HPDE6-E6E7 (cell line): Measurements from ENCODE around the gene MT2A.

Experiments used
- DNase-seq: peaks from one replicate; pipeline ENCODE4 v3.0.0; 2011; ENCODE audit warnings: missing footprints; ENCODE audit errors: extremely low spot score

Gene MT2A

DNA sequence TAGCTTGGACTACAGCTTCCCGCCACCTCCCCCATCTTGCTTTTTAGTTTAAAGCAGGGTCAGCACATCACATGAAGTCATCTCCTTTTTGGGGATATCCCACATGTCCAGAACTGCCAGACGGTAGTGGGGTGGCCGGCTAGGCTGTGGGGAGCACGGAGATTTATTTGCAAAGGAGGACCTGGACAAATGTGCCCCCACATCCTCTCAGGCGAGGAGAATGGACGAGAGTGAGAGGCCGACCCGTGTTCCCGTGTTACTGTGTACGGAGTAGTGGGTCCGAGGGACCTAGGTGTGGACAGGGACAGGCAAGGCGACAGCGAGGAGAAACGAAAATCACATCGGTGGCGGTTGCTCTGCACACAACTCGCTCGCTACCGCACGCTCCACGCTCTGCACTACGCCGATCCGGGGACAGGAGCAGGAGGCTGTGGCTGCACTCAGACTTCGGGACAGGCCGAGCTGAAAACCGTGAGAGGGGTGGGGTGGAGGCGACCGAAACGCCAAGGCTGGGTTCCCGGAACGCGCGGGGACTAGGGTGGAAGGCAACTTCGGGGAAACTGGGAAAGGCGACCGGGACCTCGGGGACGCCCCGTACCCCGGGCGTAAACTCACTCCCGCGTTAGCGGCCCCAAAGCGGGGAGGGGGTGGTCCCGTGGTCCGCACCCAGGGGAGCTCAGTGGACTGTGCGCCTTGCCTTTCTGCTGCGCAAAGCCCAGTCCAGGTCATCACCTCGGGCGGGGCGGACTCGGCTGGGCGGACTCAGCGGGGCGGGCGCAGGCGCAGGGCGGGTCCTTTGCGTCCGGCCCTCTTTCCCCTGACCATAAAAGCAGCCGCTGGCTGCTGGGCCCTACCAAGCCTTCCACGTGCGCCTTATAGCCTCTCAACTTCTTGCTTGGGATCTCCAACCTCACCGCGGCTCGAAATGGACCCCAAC is 29.7 kb downstream of the MT2A start, which contains the start of gene MT1A:
TSS of gene MT1A (plus strand) at position 853 of the 937 bp plus-strand sequence. CDS start at position 926, 73 bp downstream.
- DNase-seq, result no peak

GRCh38 chr16:56639045-56639444 is 30.7 kb downstream of the MT2A start:
- DNase-seq, result no peak

- no peak for DNase-seq
These were observed 31.7 kb downstream of the MT2A start for GRCh38 chr16:56640076-56640475.

- DNase-seq, result no peak
These were observed 32.8 kb downstream of the MT2A start for GRCh38 chr16:56641166-56641565.

DNA sequence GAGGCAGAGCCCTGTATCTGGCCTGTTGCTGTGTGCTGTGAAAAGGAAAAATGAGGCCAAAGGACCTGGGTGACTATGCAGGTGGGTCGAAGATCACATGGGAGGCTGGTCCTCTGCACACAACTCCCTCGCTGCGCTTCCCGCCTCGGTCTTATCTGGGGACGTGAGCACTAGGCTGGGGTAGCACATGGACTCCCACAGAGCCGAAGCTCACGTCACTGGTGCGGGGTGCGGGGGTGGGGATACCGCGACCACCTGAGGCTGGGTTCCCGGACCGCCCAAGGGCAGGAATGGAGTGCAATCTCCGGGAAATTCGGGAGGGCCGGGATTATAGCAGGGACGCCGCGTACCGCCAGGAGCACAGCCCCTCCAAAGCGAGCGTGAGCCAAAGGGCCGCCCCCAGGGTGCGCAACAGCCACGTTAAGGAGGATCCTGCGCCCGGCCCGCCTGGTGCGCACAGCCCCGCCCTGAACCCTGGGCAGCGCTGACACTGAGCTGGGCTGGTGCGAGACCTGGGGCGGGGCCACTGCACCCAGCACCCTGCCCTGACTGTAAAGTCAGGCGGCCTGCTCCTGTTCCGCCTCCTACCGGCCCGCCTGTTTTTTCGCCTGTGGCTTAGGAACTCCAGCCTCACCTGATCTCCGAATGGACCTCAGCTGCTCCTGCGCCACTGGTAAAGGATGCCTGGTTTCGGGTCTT is 34.8 kb downstream of the MT2A start:
- peak; percentile 79 for DNase-seq

DNA sequence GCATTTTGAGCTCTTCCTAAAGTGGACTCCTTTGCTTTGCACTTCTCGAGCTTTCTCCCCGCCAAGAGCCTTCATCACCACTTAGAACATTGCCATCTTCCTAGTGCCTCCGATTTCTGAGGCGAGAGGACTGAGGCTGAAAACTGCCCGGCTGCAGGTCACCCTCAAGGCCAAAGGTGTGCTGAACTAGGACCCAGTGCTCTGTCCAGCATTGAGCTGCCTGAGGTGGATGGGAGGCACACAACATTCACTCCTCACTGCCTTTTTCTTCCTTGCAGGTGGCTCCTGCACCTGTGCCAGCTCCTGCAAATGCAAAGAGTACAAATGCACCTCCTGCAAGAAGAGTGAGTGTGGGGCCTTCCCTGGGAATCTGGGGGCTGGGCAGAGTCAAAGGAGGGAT is 35.4 kb downstream of the MT2A start:
- DNase-seq, result no peak

DNA sequence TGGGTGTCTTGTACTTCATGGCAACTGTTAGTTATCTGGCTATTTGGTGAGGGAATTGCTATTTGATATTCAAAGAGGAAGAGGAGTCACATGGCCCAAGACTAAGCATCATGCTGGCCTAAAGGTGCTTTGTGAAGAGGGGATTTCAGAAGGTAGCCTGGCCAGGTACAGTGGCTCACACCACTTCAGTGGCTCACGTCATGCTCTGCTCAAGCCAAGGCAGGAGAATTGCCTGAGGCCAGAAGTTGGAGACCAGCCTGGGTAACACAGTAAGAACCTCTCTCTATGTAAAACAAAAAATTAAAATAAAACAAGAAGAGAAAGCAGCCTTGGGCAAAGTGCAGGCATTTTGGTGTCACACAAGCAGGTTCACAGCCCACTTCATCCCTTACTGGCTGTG is 36.9 kb downstream of the MT2A start:
- no peak for DNase-seq

DNA sequence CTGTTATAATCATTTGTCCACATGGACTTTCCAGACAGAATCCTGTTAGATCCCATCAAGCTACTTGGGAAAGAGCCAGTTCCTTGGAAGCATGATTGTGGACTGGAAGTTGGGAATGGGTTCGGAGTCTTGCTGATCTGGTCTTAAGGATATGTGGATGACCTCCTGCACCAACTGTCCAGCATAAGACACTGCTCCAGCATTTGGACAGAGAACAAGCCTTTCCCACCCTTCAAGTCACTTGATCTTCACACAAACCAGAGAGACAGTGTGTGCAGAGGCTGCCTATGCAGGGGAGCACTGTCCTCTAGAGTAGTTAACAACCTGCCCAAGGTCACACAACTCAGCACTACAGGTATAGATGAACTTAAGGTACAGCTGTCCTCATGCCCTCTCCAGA is 37.5 kb downstream of the MT2A start:
- DNase-seq, result no peak

DNA sequence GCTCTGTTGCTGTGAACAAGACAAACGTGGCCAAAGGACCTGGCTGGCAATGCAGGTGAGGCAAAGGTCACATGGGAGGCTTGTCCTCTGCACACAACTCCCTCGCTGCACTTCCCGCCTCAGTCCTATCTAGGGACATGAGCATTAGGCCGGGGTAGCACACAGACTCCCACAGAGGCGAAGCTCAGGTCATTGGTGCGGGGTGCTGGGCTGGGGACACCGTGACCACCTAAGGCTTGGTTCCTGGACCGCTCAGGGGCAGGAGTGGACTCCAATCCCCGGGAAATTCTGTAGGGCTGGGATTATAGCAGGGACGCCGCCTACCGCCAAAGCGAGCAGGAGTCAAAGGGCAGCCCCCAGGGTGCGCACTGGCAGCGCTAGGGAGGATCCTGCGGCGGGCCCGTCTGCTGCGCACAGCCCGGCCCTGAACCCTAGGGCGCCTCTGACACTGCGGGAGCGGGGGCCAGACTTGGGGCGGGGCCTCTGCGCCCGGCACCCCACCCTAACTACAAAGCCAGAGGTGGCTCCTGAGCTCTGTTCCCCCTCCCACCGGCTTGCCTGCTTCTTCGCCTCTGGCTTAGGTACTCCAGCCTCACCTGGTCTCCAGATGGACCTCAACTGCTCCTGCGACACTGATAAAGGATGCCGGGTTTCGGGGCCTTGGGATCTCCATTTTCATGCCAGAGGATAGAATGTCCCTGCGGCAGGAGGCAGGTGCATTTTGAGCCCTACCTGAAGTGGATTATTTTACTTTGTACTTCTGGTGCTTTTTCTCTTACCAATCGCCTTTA is 39.5 kb downstream of the MT2A start:
- DNase-seq, result no peak

DNA sequence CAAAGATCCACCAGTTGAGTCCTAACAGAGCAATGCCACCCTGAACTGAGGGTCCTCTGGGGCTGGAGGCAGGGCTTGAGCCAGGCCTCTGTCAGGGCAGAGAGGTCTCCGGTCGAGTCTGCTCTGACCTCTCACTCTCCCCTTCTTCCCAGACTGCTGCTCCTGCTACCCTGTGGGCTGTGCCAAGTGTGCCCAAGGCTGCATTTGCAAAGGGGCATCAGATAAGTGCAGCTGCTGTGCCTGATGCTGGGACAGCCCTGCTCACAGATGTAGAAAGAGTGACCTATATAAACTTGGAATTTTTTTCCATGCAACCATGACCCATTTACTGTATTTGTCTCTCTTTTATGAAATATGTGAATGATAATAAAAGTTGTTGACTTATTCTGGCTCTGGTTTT is 40.9 kb downstream of the MT2A start:
- DNase-seq, result no peak

DNA sequence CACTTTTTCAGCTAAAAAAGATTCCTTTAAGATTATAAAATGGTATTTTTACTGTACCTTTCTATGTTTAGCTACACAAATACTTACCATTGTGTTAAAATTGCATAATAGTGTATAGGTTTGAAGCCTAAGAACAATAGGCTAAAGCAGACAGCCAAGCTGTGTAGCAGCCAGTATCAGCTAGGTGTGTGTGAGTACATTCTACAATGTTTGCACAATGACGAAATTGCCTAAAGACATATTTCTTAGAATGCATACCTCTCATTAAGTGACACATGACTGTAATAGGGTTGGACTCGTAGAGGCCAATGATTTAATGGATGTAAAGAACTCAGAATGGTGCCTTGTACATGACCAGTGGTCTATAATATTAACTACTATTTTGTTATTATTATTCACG is 41.4 kb downstream of the MT2A start:
- DNase-seq, result peak; percentile 60

GRCh38 chr16:56651586-56651985 is 43.2 kb downstream of the MT2A start, which contains the start of gene MT1B:
TSS of gene MT1B (plus strand) at chr16:56651886. CDS start at chr16:56651954, 68 bp downstream.
- DNase-seq, result no peak

DNA sequence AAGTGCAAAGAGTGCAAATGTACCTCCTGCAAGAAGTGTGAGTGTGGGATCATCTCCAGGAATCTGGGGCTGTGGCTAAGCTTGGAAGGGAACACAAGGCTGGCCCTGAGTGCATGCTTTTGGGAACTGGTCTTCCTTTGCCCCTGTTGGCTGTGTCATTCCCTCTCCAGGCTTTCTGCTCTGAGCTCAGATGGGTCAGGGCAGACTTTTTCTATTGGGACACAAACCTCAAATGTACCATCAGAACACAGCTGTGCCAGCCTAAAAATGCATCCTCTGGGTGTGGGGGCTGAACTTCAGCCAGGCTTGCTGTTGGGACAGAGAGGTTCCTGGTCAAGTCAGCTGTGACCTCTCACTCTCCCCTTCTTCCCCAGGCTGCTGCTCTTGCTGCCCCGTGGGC is 44.2 kb downstream of the MT2A start:
- DNase-seq, result no peak

DNA sequence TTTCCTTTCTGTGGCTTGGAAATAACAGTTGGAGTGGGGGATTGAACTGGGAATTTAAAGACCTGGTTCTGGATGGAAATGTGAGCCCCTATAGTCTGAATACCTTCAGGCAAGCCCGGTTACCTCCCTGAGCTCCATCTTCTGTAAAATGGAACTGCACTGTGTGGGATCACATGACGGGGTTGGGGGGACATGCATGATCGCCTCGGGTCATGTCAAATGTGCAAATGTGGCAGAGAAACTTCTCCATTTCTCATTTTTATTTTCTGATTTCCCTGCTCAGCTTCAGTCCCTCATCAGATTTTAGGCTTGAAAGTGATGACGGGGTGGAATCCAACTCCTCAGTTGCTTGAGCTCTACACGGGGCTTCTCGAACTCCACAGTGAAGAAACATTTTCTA is 44.8 kb downstream of the MT2A start:
- DNase-seq, result no peak

DNA sequence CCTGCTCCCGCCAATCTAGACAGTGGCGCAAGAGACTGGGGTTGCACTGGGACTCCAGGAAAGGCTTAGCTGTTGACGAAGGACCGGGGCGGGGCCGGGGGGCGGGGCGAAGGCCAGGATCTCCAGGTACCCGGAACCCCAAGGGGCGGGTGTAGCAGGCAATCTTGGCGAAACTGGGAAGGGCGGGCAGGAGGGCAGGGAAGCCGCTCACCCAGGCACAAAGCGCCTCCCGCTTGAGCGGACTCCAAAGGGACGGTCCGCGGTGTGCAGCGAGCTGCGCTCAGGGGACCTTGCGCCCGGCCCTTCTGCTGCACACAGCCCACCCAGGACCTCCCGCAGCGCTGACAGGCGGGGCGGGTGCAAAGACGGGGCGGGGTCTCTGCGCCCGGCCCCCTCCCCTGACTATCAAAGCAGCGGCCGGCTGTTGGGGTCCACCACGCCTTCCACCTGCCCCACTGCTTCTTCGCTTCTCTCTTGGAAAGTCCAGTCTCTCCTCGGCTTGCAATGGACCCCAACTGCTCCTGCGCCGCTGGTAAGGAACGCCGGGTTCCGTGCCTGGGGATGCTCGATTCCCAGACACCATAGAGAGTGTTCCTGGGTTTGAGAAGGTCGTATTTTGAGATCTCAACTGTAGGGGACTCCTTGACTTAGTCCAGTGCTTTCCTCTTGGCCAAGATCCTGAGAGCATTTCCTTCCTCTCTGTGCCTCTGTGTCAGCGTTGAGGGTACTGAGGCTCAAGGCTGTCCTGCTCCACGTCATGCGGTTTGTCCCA is 49.4 kb downstream of the MT2A start, which contains the start of gene MT1F:
TSS of gene MT1F (plus strand) at position 405 of the 772 bp plus-strand sequence. CDS start at position 505, 100 bp downstream.
- DNase-seq, result peak; percentile 94

GRCh38 chr16:56658327-56658875 is 50.0 kb downstream of the MT2A start:
- no peak for DNase-seq
